Skeletal muscle tissue (tissue), 4 donors: ENCODE results near the gene SCUBE1. TPM values are rescaled to one million over a fixed set of nuclear protein-coding genes. Genes with fewer than 3 reads are reported as not detected.

Experiments
- H3K27ac ChIP-seq: one replicate; pipeline ENCODE4 v1.7.0; 2013; ENCODE audit warnings: mild to moderate bottlenecking, low read depth, low read length, inconsistent platforms
- H3K27me3 ChIP-seq, 3 donors: one replicate each; pipeline ENCODE4 v1.7.0; 2013; ENCODE audit warnings: low read length in 3 of 3; ENCODE audit not compliant: control insufficient read depth in 3 of 3, insufficient read depth in 3 of 3
- H3K36me3 ChIP-seq, 3 donors: one replicate each; pipeline ENCODE4 v1.7.0; 2013; ENCODE audit warnings: low read length in 3 of 3; ENCODE audit not compliant: control insufficient read depth in 3 of 3, insufficient read depth in 3 of 3
- H3K4me1 ChIP-seq, 3 donors: one replicate each; pipeline ENCODE4 v1.7.0; 2013; ENCODE audit warnings: low read length in 3 of 3, mild to moderate bottlenecking in 3 of 3; ENCODE audit not compliant: control insufficient read depth in 3 of 3, insufficient read depth in 3 of 3
- H3K4me3 ChIP-seq, 3 donors: one replicate each; pipeline ENCODE4 v1.7.0; 2013; ENCODE audit warnings: low read length in 3 of 3
- H3K9ac ChIP-seq, 3 donors: one replicate each; pipeline ENCODE4 v1.7.0; 2013; ENCODE audit warnings: low read length in 3 of 3, mild to moderate bottlenecking in 3 of 3, moderate library complexity in 2 of 3, low read depth in 1 of 3
- H3K9me3 ChIP-seq, 3 donors: one replicate each; pipeline ENCODE4 v1.7.0; 2013; ENCODE audit warnings: low read length in 3 of 3; ENCODE audit not compliant: control insufficient read depth in 3 of 3
- total RNA-seq: library from RNA; depleted of rRNA; stranded (reverse); fragments of >200 nt; gene quantifications from one replicate; pipeline ENCODE4 v1.2.3, GENCODE V29; 2014
- donor health status: Osteomylitis.

Gene SCUBE1
- total RNA-seq, 1 donor from 2014 or later: under 0.01 TPM

- H3K4me3 ChIP-seq: no peak overlapping the region
- H3K9me3 ChIP-seq: no peaks in the 10 kb centered on the region
- H3K27me3 ChIP-seq: peaks cover 10 to 30% (median 18%) of the 10 kb centered on the region in 3 donors
- H3K4me1 ChIP-seq: peaks cover 4 to 6% (median 5%) of the 10 kb centered on the region in 3 donors
- H3K27ac ChIP-seq: no peak overlapping the region
- H3K9ac ChIP-seq: no peak overlapping the region
- no peaks in the 10 kb centered on the region for H3K36me3 ChIP-seq
Measured at GRCh38 chr22:43308060-43308830, 34.9 kb downstream of the SCUBE1 start.

GRCh38 chr22:43305806-43306205 is 37.4 kb downstream of the SCUBE1 start:
- no peaks in the 10 kb centered on the region for H3K9me3 ChIP-seq
- H3K27ac ChIP-seq: no peak overlapping the region
- peaks cover 31 to 40% (median 35%) of the 10 kb centered on the region in 3 donors for H3K27me3 ChIP-seq
- no peaks in the 10 kb centered on the region for H3K36me3 ChIP-seq
- no peak overlapping the region for H3K4me3 ChIP-seq
- H3K9ac ChIP-seq: no peak overlapping the region
- H3K4me1 ChIP-seq: peaks cover 0 to 6% (median 0%) of the 10 kb centered on the region in 3 donors

- Histone ChIP-seq H3K4me1 (peaks cover 0 to 6% (median 0%) of the 10 kb centered on the region in 3 donors), H3K4me3 (no peak overlapping the region), H3K9me3 (no peaks in the 10 kb centered on the region), H3K27ac (no peak overlapping the region), H3K27me3 (peaks cover 33 to 43% (median 34%) of the 10 kb centered on the region in 3 donors), H3K9ac (no peak overlapping the region), H3K36me3 (no peaks in the 10 kb centered on the region)
Measured at GRCh38 chr22:43304831-43305590, 38.2 kb downstream of the SCUBE1 start.

- Histone ChIP-seq H3K4me3 (no peak overlapping the region), H3K4me1 (peaks cover 0 to 6% (median 0%) of the 10 kb centered on the region in 3 donors), H3K9ac (no peak overlapping the region), H3K9me3 (no peaks in the 10 kb centered on the region), H3K27me3 (peaks cover 34 to 44% (median 37%) of the 10 kb centered on the region in 3 donors), H3K36me3 (no peaks in the 10 kb centered on the region), H3K27ac (no peak overlapping the region)
Measured at GRCh38 chr22:43303751-43304150, 39.4 kb downstream of the SCUBE1 start.

GRCh38 chr22:43303166-43303565 is 40.0 kb downstream of the SCUBE1 start:
- no peak overlapping the region for H3K9ac ChIP-seq
- H3K4me3 ChIP-seq: no peak overlapping the region
- H3K4me1 ChIP-seq: peaks cover 0 to 6% (median 0%) of the 10 kb centered on the region in 3 donors
- H3K27ac ChIP-seq: no peak overlapping the region
- no peaks in the 10 kb centered on the region for H3K9me3 ChIP-seq
- H3K27me3 ChIP-seq: peaks cover 34 to 44% (median 39%) of the 10 kb centered on the region in 3 donors
- no peaks in the 10 kb centered on the region for H3K36me3 ChIP-seq

GRCh38 chr22:43302531-43303041 is 40.6 kb downstream of the SCUBE1 start:
- peaks cover 34 to 44% (median 39%) of the 10 kb centered on the region in 3 donors for H3K27me3 ChIP-seq
- no peak overlapping the region for H3K9ac ChIP-seq
- no peaks in the 10 kb centered on the region for H3K36me3 ChIP-seq
- no peaks in the 10 kb centered on the region for H3K9me3 ChIP-seq
- H3K4me1 ChIP-seq: peaks cover 0 to 6% (median 6%) of the 10 kb centered on the region in 3 donors
- H3K27ac ChIP-seq: no peak overlapping the region
- no peak overlapping the region for H3K4me3 ChIP-seq

GRCh38 chr22:43301866-43302265 is 41.3 kb downstream of the SCUBE1 start:
- Histone ChIP-seq H3K27me3 (peaks cover 34 to 44% (median 36%) of the 10 kb centered on the region in 3 donors), H3K9me3 (no peaks in the 10 kb centered on the region), H3K4me1 (peaks cover 0 to 11% (median 11%) of the 10 kb centered on the region in 3 donors), H3K27ac (no peak overlapping the region), H3K9ac (no peak overlapping the region), H3K4me3 (no peak overlapping the region), H3K36me3 (no peaks in the 10 kb centered on the region)

- Histone ChIP-seq H3K27me3 (peaks cover 28 to 44% (median 36%) of the 10 kb centered on the region in 3 donors), H3K9ac (no peak overlapping the region), H3K27ac (no peak overlapping the region), H3K9me3 (no peaks in the 10 kb centered on the region), H3K4me1 (peaks cover 0 to 12% (median 11%) of the 10 kb centered on the region in 3 donors), H3K4me3 (no peak overlapping the region), H3K36me3 (no peaks in the 10 kb centered on the region)
Measured at GRCh38 chr22:43300891-43301676, 42.1 kb downstream of the SCUBE1 start.

GRCh38 chr22:43299736-43300135 is 43.4 kb downstream of the SCUBE1 start:
- Histone ChIP-seq H3K27ac (no peak overlapping the region), H3K9me3 (no peaks in the 10 kb centered on the region), H3K36me3 (no peaks in the 10 kb centered on the region), H3K27me3 (peaks cover 28 to 38% (median 33%) of the 10 kb centered on the region in 3 donors), H3K9ac (no peak overlapping the region), H3K4me1 (peaks cover 0 to 18% (median 15%) of the 10 kb centered on the region in 3 donors), H3K4me3 (no peak overlapping the region)
